Measurements from ENCODE around the gene RMRP. TPM values are rescaled to one million over a fixed set of nuclear protein-coding genes. Genes with fewer than 3 reads are reported as not detected.
A peak's percentile ranks its signal among the peaks of the same experiment; 100 is the strongest.

RMRP gene
- total RNA-seq, 2 donors from 2014 or later, result 17,358 to 20,060 TPM

- H3K4me1 ChIP-seq (ENCODE audit: control insufficient read depth, insufficient read depth, low read length), result peaks cover 5% of the 10 kb centered on the region
- no peak overlapping the region for H3K9ac ChIP-seq (ENCODE audit: extremely low read depth, low read length, poor library complexity, severe bottlenecking)
- H3K4me3 Mint-ChIP-seq, result no peak overlapping the region
- no peak overlapping the region for H3K27ac ChIP-seq (ENCODE audit: low read depth, low read length)
- peak; percentile 16 for TF ChIP-seq CTCF (conservative IDR thresholded peaks at IDR 0.05)
- no peaks in the 10 kb centered on the region for H3K9me3 ChIP-seq (ENCODE audit: control insufficient read depth, low read length)
- H3K36me3 Mint-ChIP-seq (ENCODE audit: low read depth), result peaks cover 1% of the 10 kb centered on the region
- peaks cover 13% of the 10 kb centered on the region for H3K4me1 Mint-ChIP-seq
- H3K27me3 Mint-ChIP-seq (ENCODE audit: insufficient read depth), result peaks cover 6% of the 10 kb centered on the region
- peaks cover 1% of the 10 kb centered on the region for H3K27me3 ChIP-seq (ENCODE audit: control insufficient read depth, insufficient read depth, low read length, poor library complexity, severe bottlenecking)
- peaks cover 3% of the 10 kb centered on the region for H3K36me3 ChIP-seq (ENCODE audit: control insufficient read depth, insufficient read depth, low read length)
- 92 to 94% methylated on average over 2 to 3 of the region's 3 CpGs for WGBS, 2 experiments (ENCODE audit: insufficient coverage in 1 of 2, insufficient read length in 1 of 2)
- no peak overlapping the region for H3K4me3 ChIP-seq (ENCODE audit: low read length)
- DNase-seq, result no peak
- no peaks in the 10 kb centered on the region for H3K9me3 Mint-ChIP-seq
- no peak overlapping the region for H3K27ac Mint-ChIP-seq
Measured at GRCh38 chr9:35667939-35668338, 10.1 kb upstream of the RMRP start.

GRCh38 chr9:35666549-35666948, 8.7 kb upstream of the RMRP start:
- Histone ChIP-seq H3K36me3 (ENCODE audit: control insufficient read depth, insufficient read depth, low read length) (peaks cover 17% of the 10 kb centered on the region), H3K4me3 (ENCODE audit: low read length) (no peak overlapping the region), H3K9me3 (ENCODE audit: control insufficient read depth, low read length) (no peaks in the 10 kb centered on the region), H3K9ac (ENCODE audit: extremely low read depth, low read length, poor library complexity, severe bottlenecking) (no peak overlapping the region), H3K27ac (ENCODE audit: low read depth, low read length) (no peak overlapping the region), H3K4me1 (ENCODE audit: control insufficient read depth, insufficient read depth, low read length) (peaks cover 5% of the 10 kb centered on the region), H3K27me3 (ENCODE audit: control insufficient read depth, insufficient read depth, low read length, poor library complexity, severe bottlenecking) (no peaks in the 10 kb centered on the region)
- H3K36me3 Mint-ChIP-seq (ENCODE audit: low read depth), result peaks cover 13% of the 10 kb centered on the region
- no peak for DNase-seq
- no peak overlapping the region for H3K4me3 Mint-ChIP-seq
- no peak overlapping the region for H3K27ac Mint-ChIP-seq
- peaks cover 5% of the 10 kb centered on the region for H3K27me3 Mint-ChIP-seq (ENCODE audit: insufficient read depth)
- H3K9me3 Mint-ChIP-seq, result no peaks in the 10 kb centered on the region
- TF ChIP-seq CTCF (conservative IDR thresholded peaks at IDR 0.05), result no peak
- 91 to 96% methylated on average over 4 to 5 of the region's 5 CpGs for WGBS, 2 experiments (ENCODE audit: insufficient coverage in 1 of 2, insufficient read length in 1 of 2)
- H3K4me1 Mint-ChIP-seq, result peaks cover 14% of the 10 kb centered on the region

GRCh38 chr9:35666045-35666444, 8.2 kb upstream of the RMRP start:
- no peak for DNase-seq
- Mint-ChIP-seq H3K4me3 (no peak overlapping the region), H3K27me3 (ENCODE audit: insufficient read depth) (peaks cover 5% of the 10 kb centered on the region), H3K36me3 (ENCODE audit: low read depth) (peaks cover 13% of the 10 kb centered on the region), H3K4me1 (peaks cover 14% of the 10 kb centered on the region), H3K27ac (no peak overlapping the region), H3K9me3 (no peaks in the 10 kb centered on the region)
- no peak overlapping the region for H3K9ac ChIP-seq (ENCODE audit: extremely low read depth, low read length, poor library complexity, severe bottlenecking)
- no peak for TF ChIP-seq CTCF (conservative IDR thresholded peaks at IDR 0.05)
- no peaks in the 10 kb centered on the region for H3K27me3 ChIP-seq (ENCODE audit: control insufficient read depth, insufficient read depth, low read length, poor library complexity, severe bottlenecking)
- WGBS, 2 experiments (ENCODE audit: insufficient coverage in 1 of 2, insufficient read length in 1 of 2), result 100% methylated on average over 1 of the region's 1 CpG; no CpG with 5 or more reads in 1 of the 2 experiments
- H3K27ac ChIP-seq (ENCODE audit: low read depth, low read length), result no peak overlapping the region
- peaks cover 5% of the 10 kb centered on the region for H3K4me1 ChIP-seq (ENCODE audit: control insufficient read depth, insufficient read depth, low read length)
- peaks cover 20% of the 10 kb centered on the region for H3K36me3 ChIP-seq (ENCODE audit: control insufficient read depth, insufficient read depth, low read length)
- H3K4me3 ChIP-seq (ENCODE audit: low read length), result no peak overlapping the region
- no peaks in the 10 kb centered on the region for H3K9me3 ChIP-seq (ENCODE audit: control insufficient read depth, low read length)

Data from endodermal cell (in vitro differentiated cells).